Fibroblast of mammary gland (primary cell): ENCODE data around the gene ELMO3.

Experiments
- DNase-seq: peaks from one replicate; pipeline ENCODE4 v3.0.0-alpha.2; 2010; ENCODE audit warnings: low read depth
- H3K4me3 ChIP-seq: 2 replicates; pipeline ENCODE4 v1.5.1; 2011; ENCODE audit warnings: low read depth, mild to moderate bottlenecking, low read length, moderate library complexity; ENCODE audit not compliant: control insufficient read depth
- CTCF ChIP-seq: conservative IDR thresholded peaks from 2 replicates; pipeline ENCODE4 v1.5.1; 2011; ENCODE audit warnings: low read depth, low read length, inconsistent platforms; ENCODE audit not compliant: control insufficient read depth, insufficient read depth

ELMO3 gene

DNA sequence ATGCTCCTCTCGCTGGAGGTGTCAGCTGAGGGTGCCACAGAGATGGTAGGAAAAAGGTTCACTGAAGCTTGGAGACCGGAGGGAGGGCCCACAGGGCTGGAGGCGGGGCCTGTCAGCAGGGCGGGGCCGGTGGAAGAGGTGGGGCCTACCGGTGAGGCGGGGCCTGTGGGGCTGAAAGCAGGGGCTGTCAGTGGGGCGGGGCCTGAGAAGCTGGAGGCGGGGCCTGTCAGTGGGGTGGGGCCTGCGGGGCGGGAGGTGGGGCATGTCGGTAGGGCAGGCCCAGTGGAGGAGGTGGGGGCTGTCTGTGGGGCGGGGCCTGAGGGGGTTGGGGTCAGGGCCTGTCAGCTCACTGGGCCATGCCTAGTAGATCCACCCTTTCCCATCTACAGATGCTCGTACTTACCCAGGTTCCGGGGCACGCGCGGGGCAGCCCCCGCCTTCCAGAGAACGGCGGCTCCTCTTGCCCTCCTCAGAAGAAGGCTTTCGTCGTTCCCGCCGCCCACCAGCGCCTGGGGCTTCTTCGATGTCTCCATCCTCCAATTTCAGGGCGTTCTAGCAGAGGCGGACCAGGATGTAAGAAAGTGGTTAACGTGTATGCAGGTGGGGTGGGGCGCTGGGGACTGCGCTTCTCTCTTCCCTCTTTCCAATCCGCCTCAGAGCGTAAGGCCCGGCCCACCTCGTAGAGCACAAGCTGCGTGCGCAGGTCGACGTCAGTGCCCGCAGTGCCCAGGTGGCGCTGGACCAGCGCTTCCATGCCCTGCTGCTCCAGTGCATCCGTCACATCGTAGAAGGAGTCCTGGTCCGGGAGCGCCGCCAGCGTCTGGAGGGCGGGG is 37.8 kb downstream of the ELMO3 start:
- DNase-seq = peak; percentile 67
- H3K4me3 ChIP-seq = no peak overlapping the region
- no peak for TF ChIP-seq CTCF

- no peak for TF ChIP-seq CTCF
- no peak overlapping the region for H3K4me3 ChIP-seq
- DNase-seq = no peak
Observed at GRCh38 chr16:67237396-67238277, 38.7 kb downstream of the ELMO3 start.

DNA sequence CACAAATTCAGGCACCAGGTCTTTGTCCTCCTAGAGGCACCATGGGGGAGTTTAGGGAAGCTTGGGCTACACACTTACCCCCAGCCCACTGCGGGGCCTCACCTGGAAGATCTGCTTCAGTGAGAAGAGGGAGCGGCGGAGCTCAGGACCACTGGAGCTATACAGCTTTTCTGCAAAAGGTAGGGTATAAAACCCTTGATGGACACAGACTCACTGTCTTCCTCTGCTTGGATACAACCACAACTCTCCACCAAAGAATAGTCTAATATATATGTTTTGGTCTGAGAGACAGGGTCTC is 39.3 kb downstream of the ELMO3 start:
- TF ChIP-seq CTCF = no peak
- DNase-seq = no peak
- H3K4me3 ChIP-seq = no peak overlapping the region

DNA sequence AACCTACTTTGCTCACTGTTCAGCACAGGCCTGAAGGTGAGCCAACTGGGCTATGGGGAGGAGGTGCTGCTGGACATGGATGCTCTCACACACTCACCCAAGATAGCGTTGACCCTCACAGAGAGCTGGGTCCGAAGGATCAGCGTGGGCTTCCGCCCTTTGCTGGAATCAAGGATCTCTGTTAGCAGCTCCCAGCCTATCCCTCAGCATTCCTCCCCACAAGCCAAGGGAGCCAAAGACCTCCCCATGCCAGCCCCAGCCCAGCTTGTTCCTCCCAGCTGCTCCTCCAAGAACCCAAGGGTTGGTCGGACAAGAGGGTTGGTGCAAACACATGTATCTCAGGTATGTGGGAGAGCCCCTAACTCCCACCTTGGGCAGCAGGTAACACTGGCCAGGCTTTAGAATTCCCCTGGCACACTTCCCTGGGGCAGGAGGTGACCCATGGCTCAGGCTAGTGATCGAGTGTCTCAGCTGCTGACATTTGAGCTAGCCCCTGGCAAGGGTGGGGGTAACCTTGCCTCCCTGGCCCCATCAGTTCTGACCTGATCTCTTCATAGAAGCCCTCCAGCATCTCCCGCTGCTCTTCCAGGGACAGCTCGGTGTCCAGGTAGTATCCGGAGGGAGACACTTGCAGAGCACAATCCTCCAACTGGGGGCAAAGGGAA is 40.0 kb downstream of the ELMO3 start:
- no peak overlapping the region for H3K4me3 ChIP-seq

DNA sequence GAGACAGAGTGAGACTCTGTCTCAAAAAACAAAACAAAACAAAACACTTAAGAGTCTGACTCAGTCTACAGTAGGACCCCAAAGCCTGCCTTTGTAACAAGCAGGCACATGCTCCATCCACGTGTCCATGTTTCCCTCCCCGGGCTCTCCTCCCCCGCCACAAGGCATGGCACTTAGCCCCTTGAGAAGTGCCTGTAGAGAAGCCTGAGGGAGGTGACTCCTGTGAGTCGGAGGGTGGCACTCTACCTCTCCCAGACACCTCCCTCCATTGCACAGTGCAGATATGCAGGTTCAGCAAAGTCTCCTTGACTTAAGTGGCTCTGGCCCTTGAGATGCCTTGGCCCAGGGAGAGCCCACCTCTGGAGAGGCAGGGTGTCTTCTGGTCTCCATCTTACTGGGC is 41.6 kb downstream of the ELMO3 start:
- H3K4me3 ChIP-seq = no peak overlapping the region
- peak; percentile 61 for DNase-seq
- no peak for TF ChIP-seq CTCF

More for the DNA sequence above, 40.0 kb downstream of the ELMO3 start:
- no peak for TF ChIP-seq CTCF
- DNase-seq = no peak

DNA sequence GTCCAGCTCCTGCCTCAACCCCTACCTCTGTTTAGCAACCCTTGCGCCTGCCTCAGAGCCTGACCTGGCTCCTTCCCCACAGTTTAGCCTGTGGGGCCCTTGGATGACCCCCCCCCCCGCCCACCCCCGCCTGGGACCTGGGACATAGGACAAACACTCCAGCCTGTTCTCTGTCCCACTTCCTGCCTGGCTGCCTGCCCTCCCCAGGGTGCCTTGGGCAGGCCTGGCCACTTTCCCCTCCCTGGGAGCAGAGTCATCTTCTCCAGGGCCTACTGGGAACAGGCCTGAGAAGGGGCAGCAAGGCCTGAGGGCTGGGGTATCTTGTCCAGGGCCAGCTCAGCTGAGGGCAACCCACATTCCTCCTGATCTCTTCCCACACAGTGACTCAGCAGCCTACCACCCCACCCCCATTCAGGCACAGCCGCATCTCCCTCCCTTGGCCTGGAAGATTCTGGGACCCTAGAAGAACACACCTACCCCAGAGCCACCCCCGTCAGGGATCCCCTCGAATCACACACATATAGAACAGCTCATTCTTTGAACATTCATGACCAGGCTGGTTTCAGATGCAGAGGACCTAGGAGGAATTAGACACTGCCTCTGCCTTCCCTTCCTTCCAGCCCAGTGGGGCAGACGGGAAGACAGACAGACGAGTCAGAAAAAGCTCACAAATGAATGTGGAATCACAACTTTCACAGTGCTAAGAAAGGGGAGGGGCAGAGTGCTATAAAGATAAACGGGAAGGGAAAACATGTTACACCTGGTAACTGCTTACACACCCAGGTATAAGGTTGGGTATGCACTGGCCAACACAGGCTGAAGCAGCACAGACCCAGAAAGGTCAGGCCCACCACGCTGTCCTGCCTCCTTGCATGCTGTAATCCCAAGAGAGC is 42.3 kb downstream of the ELMO3 start:
- no peak overlapping the region for H3K4me3 ChIP-seq
- DNase-seq = peak; percentile 93
- TF ChIP-seq CTCF = no peak
